ENCODE data around the gene DPCD.

The DPCD gene

GRCh38 chr10:101563007-101563406 lies 25.1 kb upstream of the DPCD start:
- TF ChIP-seq CTCF (IDR thresholded peaks at IDR 0.05; ENCODE audit: low read length, missing control alignments), result no peak
- DNase-seq (ENCODE audit: low read depth), result no peak
- H3K4me3 ChIP-seq (replicated peaks; ENCODE audit: low read depth, low read length), result no peak overlapping the region

DNA sequence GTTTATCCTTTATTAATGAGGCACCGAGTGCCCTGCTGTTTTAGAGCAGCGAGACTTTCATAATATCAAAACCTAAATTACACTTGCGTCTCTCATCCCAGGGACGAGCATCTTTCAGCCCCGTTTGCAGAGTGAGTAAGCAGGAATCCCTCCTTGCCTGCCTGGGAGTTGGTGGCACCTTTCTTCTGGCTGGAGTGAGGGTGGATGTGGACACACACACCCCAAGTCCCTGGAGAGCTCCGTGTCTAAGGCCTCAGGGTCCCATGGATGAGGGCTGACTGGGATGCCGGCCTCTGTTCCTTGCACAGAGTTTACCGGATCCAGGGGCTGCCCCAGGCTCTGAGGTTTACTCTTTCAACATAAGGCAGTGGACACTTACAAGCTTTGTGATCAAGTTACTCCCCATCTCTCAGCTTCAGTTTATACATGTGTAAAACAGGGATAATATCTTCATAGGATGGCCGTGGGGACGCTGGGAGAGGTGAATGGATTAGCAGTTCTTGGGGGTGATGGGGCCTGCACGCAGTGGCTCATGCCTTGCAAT lies 24.6 kb upstream of the DPCD start:
- no peak overlapping the region for H3K4me3 ChIP-seq (replicated peaks; ENCODE audit: low read depth, low read length)
- no peak for TF ChIP-seq CTCF (IDR thresholded peaks at IDR 0.05; ENCODE audit: low read length, missing control alignments)
- no peak for DNase-seq (ENCODE audit: low read depth)

- H3K4me3 ChIP-seq (replicated peaks; ENCODE audit: low read depth, low read length), result no peak overlapping the region
- no peak for TF ChIP-seq CTCF (IDR thresholded peaks at IDR 0.05; ENCODE audit: low read length, missing control alignments)
- DNase-seq (ENCODE audit: low read depth), result no peak
Measured at GRCh38 chr10:101564490-101564991, 23.6 kb upstream of the DPCD start.

DNA sequence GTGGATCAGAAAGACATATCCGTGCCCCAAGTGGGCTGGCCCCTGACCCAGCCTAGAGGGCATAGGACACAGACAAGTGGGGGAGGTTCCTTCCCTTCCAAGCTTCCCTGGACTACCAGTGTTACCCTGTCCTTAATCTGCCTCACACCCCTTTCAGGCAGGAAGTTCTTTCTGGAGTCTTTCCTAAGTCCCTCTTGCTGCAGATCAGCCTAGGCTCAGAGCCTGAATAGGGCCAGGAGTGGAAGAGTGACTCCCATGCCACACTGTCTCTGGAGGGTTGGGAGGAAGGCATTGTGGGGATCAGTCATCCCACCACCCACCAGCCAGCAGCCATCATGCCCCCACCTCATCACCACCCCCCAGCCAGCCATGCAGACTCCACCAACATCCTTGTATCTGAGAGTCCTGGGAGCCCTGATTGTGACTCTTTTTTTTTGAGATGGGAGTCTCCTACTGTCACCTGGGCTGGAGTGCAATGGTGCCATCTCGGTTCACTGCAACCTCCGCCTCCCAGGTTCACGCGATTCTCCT lies 22.7 kb upstream of the DPCD start:
- TF ChIP-seq CTCF (IDR thresholded peaks at IDR 0.05; ENCODE audit: low read length, missing control alignments), result no peak
- no peak for DNase-seq (ENCODE audit: low read depth)
- no peak overlapping the region for H3K4me3 ChIP-seq (replicated peaks; ENCODE audit: low read depth, low read length)

GRCh38 chr10:101565936-101566332 lies 22.2 kb upstream of the DPCD start:
- no peak for TF ChIP-seq CTCF (IDR thresholded peaks at IDR 0.05; ENCODE audit: low read length, missing control alignments)

DNA sequence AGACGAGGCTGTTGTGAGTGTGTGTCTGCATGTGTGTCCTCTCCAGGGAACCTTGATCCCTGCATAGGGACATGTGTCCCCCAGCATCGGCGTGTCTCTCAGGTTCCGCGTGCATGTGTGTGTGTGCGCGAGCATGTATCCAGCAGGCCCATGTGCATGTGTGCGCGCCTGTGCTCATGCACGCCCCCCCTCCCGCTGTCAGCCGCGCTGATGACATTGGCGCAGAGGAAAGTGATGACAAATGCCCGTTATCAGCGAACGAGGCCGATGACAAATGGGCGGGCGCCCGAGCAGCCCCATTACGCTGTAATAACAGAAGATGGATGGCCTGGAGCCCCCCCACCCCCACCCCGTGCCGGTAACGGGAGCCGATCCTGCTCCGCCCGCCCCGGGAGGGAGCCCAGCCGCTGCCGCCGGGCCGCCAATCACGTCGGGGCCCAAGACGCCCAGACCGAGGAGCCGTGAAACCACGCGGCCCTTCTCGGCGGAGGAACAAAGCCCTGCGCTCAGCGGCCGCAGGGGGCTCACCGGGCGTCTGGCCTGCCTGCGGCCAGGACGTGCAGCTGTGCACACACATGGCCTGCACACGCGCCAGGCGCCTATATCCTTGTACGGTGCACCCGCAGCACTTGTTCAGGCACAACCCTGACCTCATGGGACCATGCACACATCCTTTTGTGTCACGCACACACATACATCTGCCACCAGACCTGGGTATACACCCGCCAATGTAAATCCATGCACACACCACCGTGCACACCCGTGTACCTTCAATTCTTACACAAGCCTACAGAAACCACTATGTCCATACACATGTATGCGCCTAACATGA lies 21.6 kb upstream of the DPCD start:
- peak; percentile 24 for DNase-seq (ENCODE audit: low read depth)
- no peak for TF ChIP-seq CTCF (IDR thresholded peaks at IDR 0.05; ENCODE audit: low read length, missing control alignments)
- peak overlapping the region; percentile 17 for H3K4me3 ChIP-seq (replicated peaks; ENCODE audit: low read depth, low read length)

More at GRCh38 chr10:101565936-101566332, 22.2 kb upstream of the DPCD start:
- no peak overlapping the region for H3K4me3 ChIP-seq (replicated peaks; ENCODE audit: low read depth, low read length)
- no peak for DNase-seq (ENCODE audit: low read depth)
